ENCODE measurements around the gene OCIAD2.

- TF ChIP-seq USF2 (CRISPR knock-in tag; IDR thresholded peaks at IDR 0.05) (no peak), GABPB1 (CRISPR knock-in tag; IDR thresholded peaks at IDR 0.05) (no peak), SOX15 (CRISPR knock-in tag; IDR thresholded peaks at IDR 0.05) (no peak), ZNF425 (CRISPR knock-in tag; conservative IDR thresholded peaks at IDR 0.05) (no peak), CTCF (IDR thresholded peaks at IDR 0.05) (no peak)
Measured at GRCh38 chr4:48909697-48910096, 3.1 kb upstream of the OCIAD2 start.
